ENCODE measurements around the gene ARL4A.

- TF ChIP-seq CTCF (IDR thresholded peaks at IDR 0.05) (no peak), ZFX (IDR thresholded peaks at IDR 0.05; ENCODE audit: borderline replicate concordance) (no peak)
Measured at GRCh38 chr7:12694817-12695216, 7.4 kb downstream of the ARL4A start.

All from 22Rv1 (cell line).